ENCODE data around the gene POMT1.

- TF ChIP-seq CTCF (conservative IDR thresholded peaks at IDR 0.05 in 1 of 2, IDR thresholded peaks at IDR 0.05 in 1 of 2; ENCODE audit: extremely low read depth in 1 of 2, insufficient read depth in 1 of 2, low read depth in 1 of 2, low read length in 2 of 2) (no peak), EZH2 (IDR thresholded peaks at IDR 0.05; ENCODE audit: borderline replicate concordance, low read length) (no peak)
These were observed 18.5 kb downstream of the POMT1 start for GRCh38 chr9:131521203-131521602.
